ENCODE results near the gene TRIM26. TPM values are rescaled to one million over a fixed set of nuclear protein-coding genes. Genes with fewer than 3 reads are reported as not detected.
A peak's percentile ranks its signal among the peaks of the same experiment; 100 is the strongest.

TRIM26 gene
- total RNA-seq, 2 experiments from 2014 or later, result 43.4 to 45.0 TPM

- Mint-ChIP-seq H3K27ac (no peak overlapping the region), H3K4me3 (no peak overlapping the region), H3K27me3 (no peaks in the 10 kb centered on the region), H3K9me3 (peaks cover 8% of the 10 kb centered on the region), H3K36me3 (ENCODE audit: low read depth) (peaks cover 3% of the 10 kb centered on the region), H3K4me1 (ENCODE audit: low read depth) (peaks cover 17% of the 10 kb centered on the region)
- CTCF ChIA-PET, result interaction anchor here (0.6 to 5.7 kb wide), 39 partner anchors 11 to 237 kb away, joined by 3 to 94 read pairs (median 4); partner anchors contain the start of gene TRIM39
- DNase-seq (peak; percentile 71), ATAC-seq (peak; percentile 74)
- POLR2A ChIA-PET, result interaction anchor here (0.7 to 1.6 kb wide), 6 partner anchors 11 to 158 kb away, joined by 3 to 5 read pairs (median 3); partner anchors contain the start of genes POLR1H and TRIM39
- peak; percentile 87 for TF ChIP-seq CTCF (IDR thresholded peaks at IDR 0.05)
- intact Hi-C loops (cut with micrococcal nuclease), result loop anchor here (2.0 to 10.0 kb wide), 3 partner anchors 40 to 178 kb away; partner anchors contain the start of gene TRIM39
Measured at GRCh38 chr6:30219244-30219643, 6.0 kb upstream of the TRIM26 start.

DNA sequence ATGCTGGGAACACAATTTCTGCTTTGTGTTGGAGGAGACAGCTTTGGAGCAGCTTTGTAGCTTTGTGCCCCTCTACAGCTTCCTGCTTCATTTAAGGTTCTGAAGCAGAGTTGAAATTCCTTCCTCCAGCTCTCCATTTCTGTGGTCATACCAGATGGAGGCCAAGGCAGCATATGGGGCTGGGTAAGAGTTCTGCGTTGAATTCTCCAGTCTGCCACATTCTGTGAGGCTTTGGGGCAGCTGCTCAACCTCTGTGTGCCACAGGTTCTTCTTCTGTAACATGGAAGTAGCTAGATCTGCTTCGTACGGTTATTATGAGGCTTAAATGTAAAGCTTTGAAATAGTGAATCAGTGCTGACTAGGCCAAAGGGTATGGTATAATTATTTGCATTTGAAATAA lies 2.9 kb upstream of the TRIM26 start:
- Mint-ChIP-seq H3K36me3 (ENCODE audit: low read depth) (peaks cover 12% of the 10 kb centered on the region), H3K27ac (no peak overlapping the region), H3K4me1 (ENCODE audit: low read depth) (peaks cover 31% of the 10 kb centered on the region), H3K9me3 (no peaks in the 10 kb centered on the region), H3K4me3 (no peak overlapping the region), H3K27me3 (no peaks in the 10 kb centered on the region)
- POLR2A ChIA-PET, result interaction anchor here (0.7 to 3.6 kb wide), 4 partner anchors 11 to 331 kb away, joined by 3 to 22 read pairs (median 3); no protein-coding TSS in a partner anchor
- CTCF ChIA-PET, result interaction anchor here (0.7 to 5.7 kb wide), 5 partner anchors 14 to 182 kb away, joined by 3 to 94 read pairs (median 5); no protein-coding TSS in a partner anchor
- intact Hi-C loops (cut with micrococcal nuclease), result loop anchor here (10.0 kb wide), 1 partner anchor 109 kb away; the partner anchor contains the start of gene TRIM39
- no peak for TF ChIP-seq CTCF (IDR thresholded peaks at IDR 0.05)
- no peak for DNase-seq
- ATAC-seq, result no peak

DNA sequence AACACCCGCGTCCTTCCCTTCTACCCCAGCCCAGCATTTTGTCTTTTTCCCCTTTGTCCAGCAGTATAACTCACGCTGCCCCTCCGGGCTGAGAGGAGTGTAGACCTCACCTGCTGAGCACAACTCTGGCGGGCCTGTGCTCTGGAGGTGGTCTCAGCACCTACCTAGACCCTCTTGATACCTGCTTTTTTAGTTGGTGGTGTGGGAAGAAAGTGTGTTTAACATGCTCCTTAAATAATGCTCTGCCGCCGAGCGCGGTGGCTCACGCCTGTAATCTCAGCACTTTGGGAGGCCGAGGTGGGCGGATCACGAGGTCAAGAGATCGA lies 1.4 kb upstream of the TRIM26 start:
- ATAC-seq (no peak), DNase-seq (no peak)
- Mint-ChIP-seq H3K27me3 (no peaks in the 10 kb centered on the region), H3K9me3 (no peaks in the 10 kb centered on the region), H3K36me3 (ENCODE audit: low read depth) (peaks cover 21% of the 10 kb centered on the region), H3K4me3 (peak overlapping the region; percentile 90), H3K27ac (peak overlapping the region; percentile 99), H3K4me1 (ENCODE audit: low read depth) (peaks cover 42% of the 10 kb centered on the region)
- POLR2A ChIA-PET, result interaction anchor here (0.8 to 3.6 kb wide), 9 partner anchors 9 to 111 kb away, joined by 3 to 27 read pairs (median 4); partner anchors contain the start of gene TRIM39
- intact Hi-C loops (cut with micrococcal nuclease), result loop anchor here (10.0 kb wide), 1 partner anchor 110 kb away; the partner anchor contains the start of gene TRIM39
- TF ChIP-seq CTCF (IDR thresholded peaks at IDR 0.05), result no peak
- CTCF ChIA-PET, result interaction anchor here (1.3 to 1.5 kb wide), 3 partner anchors 13 to 144 kb away, joined by 3 to 6 read pairs (median 4); no protein-coding TSS in a partner anchor

DNA sequence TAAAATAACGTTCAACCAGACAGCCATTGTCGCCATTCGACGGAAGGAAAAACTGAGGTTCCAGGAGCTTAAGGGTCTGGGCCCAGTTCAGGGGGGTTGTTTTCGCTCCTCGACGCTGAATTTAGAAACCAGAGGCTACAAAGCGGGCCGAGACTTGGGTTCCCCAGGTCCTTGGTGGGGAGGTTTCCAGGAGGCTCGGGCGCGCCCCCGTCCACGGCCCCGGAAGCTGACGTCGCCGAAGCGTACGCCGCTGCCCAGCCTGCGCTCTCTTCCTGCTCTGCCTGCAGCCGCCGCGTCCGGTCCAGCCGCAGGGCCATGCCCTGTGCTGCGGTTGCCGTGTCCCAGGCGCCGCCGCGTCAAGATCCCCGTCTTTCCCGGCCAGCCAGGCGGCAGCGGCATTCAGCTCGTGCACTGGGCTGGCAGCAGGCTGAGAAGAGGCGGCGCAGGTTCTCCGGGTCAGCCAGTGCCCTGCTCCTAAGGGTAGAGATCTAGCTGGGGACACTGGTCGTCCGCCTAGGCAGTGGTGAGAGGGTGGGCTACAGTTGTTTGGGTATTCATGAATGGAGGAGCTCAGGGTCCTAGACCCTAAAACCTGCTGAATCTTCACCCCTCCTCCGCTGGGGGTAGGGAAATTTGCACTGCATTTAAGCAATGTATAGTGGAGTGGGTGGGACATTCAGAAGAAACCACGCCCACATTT lies 901 bp upstream of the TRIM26 start:
- Mint-ChIP-seq H3K27me3 (no peaks in the 10 kb centered on the region), H3K9me3 (no peaks in the 10 kb centered on the region), H3K4me3 (peak overlapping the region; percentile 90), H3K4me1 (ENCODE audit: low read depth) (peaks cover 41% of the 10 kb centered on the region), H3K36me3 (ENCODE audit: low read depth) (peaks cover 23% of the 10 kb centered on the region), H3K27ac (peak overlapping the region; percentile 99)
- DNase-seq (peak; percentile 85), ATAC-seq (peak; percentile 63)
- CTCF ChIA-PET, result interaction anchor here (1.3 to 1.5 kb wide), 3 partner anchors 14 to 144 kb away, joined by 3 to 6 read pairs (median 4); no protein-coding TSS in a partner anchor
- intact Hi-C loops (cut with micrococcal nuclease), result loop anchor here (10.0 kb wide), 1 partner anchor 111 kb away; the partner anchor contains the start of gene TRIM39
- POLR2A ChIA-PET, result interaction anchor here (0.8 to 3.6 kb wide), 17 partner anchors 9 to 153 kb away, joined by 3 to 27 read pairs (median 4); partner anchors contain the start of genes POLR1H and TRIM39
- no peak for TF ChIP-seq CTCF (IDR thresholded peaks at IDR 0.05)

Measured in activated CD8-positive, alpha-beta T cell treated with anti-CD3 and anti-CD28 coated beads for 36 hours (primary cell).